HCT116 (cell line): ENCODE results near the gene AMACR. TPM values are rescaled to one million over a fixed set of nuclear protein-coding genes. Genes with fewer than 3 reads are reported as not detected.

Experiments used
- ATAC-seq: fragments of 200-7000 bp; cut with Tn5 transposase; 2 replicates; pipeline ENCODE4 v1.9.1; 2020; ENCODE audit warnings: mild to moderate bottlenecking, moderate library complexity
- BruUV-seq: library from RNA; stranded (reverse); fragments of 400-500 nt; replicated peaks from 2 replicates; lab custom pipeline; 2021; lab: Mats Ljungman, UMichigan
- CTCF ChIA-PET: fragments of 300-600 bp; sonication (Branson Sonifier 250); formaldehyde crosslinking; loops from one replicate; lab custom pipeline; 2021; ENCODE audit warnings: antibody characterized with exemption; lab: Charles Lee
- POLR2A ChIA-PET: fragments of 300-600, 350-600 bp; sonication (Branson Sonifier 250); formaldehyde crosslinking; loops from one replicate; lab custom pipeline; 2021; ENCODE audit warnings: antibody characterized with exemption; lab: Charles Lee
- RAD21 ChIA-PET, 2 experiments: fragments of 300-600 bp; sonication (Branson Sonifier 250); formaldehyde crosslinking; loops; one replicate each; lab custom pipeline; 2023; ENCODE audit warnings: low total read pairs in 2 of 2; ENCODE audit not compliant: uncharacterized antibody in 2 of 2, unreplicated experiment in 2 of 2, low non-redundant PET in 1 of 2; lab: Charles Lee
- DNase-seq: peaks from one replicate; pipeline ENCODE4 v3.0.0-alpha.2; 2010; ENCODE audit warnings: low read depth, low spot score
- H2AFZ ChIP-seq: fragments of 200-600 bp; shearing (Covaris generic), sonication (generic); 2 replicates; pipeline ENCODE4 v1.6.1; 2017; ENCODE audit warnings: low read depth, mixed run types, mixed read lengths, antibody characterized with exemption, low read length; ENCODE audit not compliant: poor library complexity, severe bottlenecking
- H3K27ac ChIP-seq: 2 replicates; pipeline ENCODE4 v1.5.1; 2012; ENCODE audit warnings: low read depth, low read length
- H3K27me3 ChIP-seq: fragments of 200-600 bp; sonication (generic); 2 replicates; pipeline ENCODE4 v1.6.1; 2016; ENCODE audit warnings: mixed run types, low read length, mixed read lengths; ENCODE audit not compliant: insufficient read depth
- H3K36me3 ChIP-seq, 2 experiments: fragments of 200-500 bp in 1 of 2; fragments of 200-600 bp in 1 of 2; sonication (Bioruptor generic) in 1 of 2; sonication (generic) in 1 of 2; 2 replicates each; pipeline versions ENCODE4 v1.5.1 to v1.6.1; 2014 to 2016; ENCODE audit warnings: low read length in 2 of 2, inconsistent platforms in 1 of 2, mixed read lengths in 1 of 2, mixed run types in 1 of 2; ENCODE audit not compliant: insufficient read depth in 2 of 2, control insufficient read depth in 1 of 2
- H3K4me1 ChIP-seq, 2 experiments: fragments of 200-600 bp in 1 of 2; sonication (generic) in 1 of 2; 2 replicates each; pipeline versions ENCODE4 v1.5.1 to v1.6.1; 2012 to 2017; ENCODE audit warnings: low read length in 2 of 2, inconsistent platforms in 1 of 2, mild to moderate bottlenecking in 1 of 2, mixed read lengths in 1 of 2, mixed run types in 1 of 2, moderate library complexity in 1 of 2; ENCODE audit not compliant: insufficient read depth in 2 of 2, control insufficient read depth in 1 of 2
- H3K4me2 ChIP-seq: fragments of 200-600 bp; sonication (generic); 2 replicates; pipeline ENCODE4 v1.6.1; 2017; ENCODE audit warnings: mixed run types, low read length, mixed read lengths
- H3K4me3 ChIP-seq, 2 experiments: fragments of 200-600 bp in 1 of 2; sonication (generic) in 1 of 2; replicated peaks in 1 of 2; 2 replicates each; pipeline ENCODE4 v1.5.1; 2011 to 2016; ENCODE audit warnings: low read length in 2 of 2, control low read depth in 1 of 2, low read depth in 1 of 2, mild to moderate bottlenecking in 1 of 2, mixed read lengths in 1 of 2, mixed run types in 1 of 2
- H3K79me2 ChIP-seq: fragments of 200-600 bp; sonication (generic); 2 replicates; pipeline ENCODE4 v1.6.1; 2017; ENCODE audit warnings: mild to moderate bottlenecking, mixed run types, low read length, moderate library complexity, mixed read lengths; ENCODE audit not compliant: insufficient read depth
- H3K9ac ChIP-seq: fragments of 200-600 bp; sonication (generic); 2 replicates; pipeline ENCODE4 v1.6.1; 2016; ENCODE audit warnings: low read length, mixed read lengths
- H3K9me2 ChIP-seq: fragments of 200-600 bp; sonication (generic), shearing (Covaris generic); 2 replicates; pipeline ENCODE4 v1.6.1; 2017; ENCODE audit warnings: mixed run types, mild to moderate bottlenecking, moderate library complexity; ENCODE audit not compliant: insufficient read depth
- H3K9me3 ChIP-seq, 2 experiments: fragments of 200-500 bp in 1 of 2; fragments of 200-600 bp in 1 of 2; sonication (Bioruptor generic) in 1 of 2; sonication (generic) in 1 of 2; 2 replicates each; pipeline ENCODE4 v1.6.1; 2014 to 2017; ENCODE audit warnings: low read length in 2 of 2, mixed read lengths in 2 of 2, inconsistent platforms in 1 of 2, low read depth in 1 of 2, mild to moderate bottlenecking in 1 of 2, mixed run types in 1 of 2, moderate library complexity in 1 of 2; ENCODE audit not compliant: control insufficient read depth in 1 of 2, insufficient read depth in 1 of 2
- H4K20me1 ChIP-seq: fragments of 200-600 bp; sonication (generic), shearing (Covaris generic); 2 replicates; pipeline ENCODE4 v1.6.1; 2017; ENCODE audit warnings: mixed run types, mild to moderate bottlenecking, moderate library complexity; ENCODE audit not compliant: insufficient read depth
- ATF3 ChIP-seq: IDR thresholded peaks from 2 replicates; pipeline ENCODE4 v1.6.1; 2012
- CBX3 ChIP-seq: IDR thresholded peaks from 2 replicates; pipeline ENCODE4 v1.6.1; 2012; ENCODE audit warnings: low read depth
- CEBPB ChIP-seq: IDR thresholded peaks from 2 replicates; pipeline ENCODE4 v1.6.1; 2012; ENCODE audit warnings: low read depth
- EGR1 ChIP-seq: IDR thresholded peaks from 2 replicates; pipeline ENCODE4 v1.6.1; 2012; ENCODE audit warnings: low read depth
- EZH2 ChIP-seq: fragments of 200-600 bp; sonication (generic); IDR thresholded peaks from 2 replicates; pipeline ENCODE4 v1.6.1; 2017; ENCODE audit warnings: antibody characterized with exemption, mixed run types
- EZH2phosphoT487 ChIP-seq: fragments of 200-600 bp; IDR thresholded peaks from 2 replicates; pipeline ENCODE4 v1.6.1; 2018; ENCODE audit warnings: antibody characterized with exemption, borderline replicate concordance
- JUND ChIP-seq: IDR thresholded peaks from 2 replicates; pipeline ENCODE4 v1.6.1; 2012
- MAX ChIP-seq: IDR thresholded peaks from 2 replicates; pipeline ENCODE4 v1.6.1; 2012
- POLR2AphosphoS5 ChIP-seq: IDR thresholded peaks from 2 replicates; pipeline ENCODE4 v1.6.1; 2011; ENCODE audit warnings: mild to moderate bottlenecking, low read depth, low read length, moderate library complexity
- RAD21 ChIP-seq: IDR thresholded peaks from 2 replicates; pipeline ENCODE4 v1.6.1; 2012; ENCODE audit warnings: low read depth, mild to moderate bottlenecking
- REST ChIP-seq: IDR thresholded peaks from 2 replicates; pipeline ENCODE4 v1.6.1; 2012; ENCODE audit warnings: low read depth
- SIN3A ChIP-seq: IDR thresholded peaks from 2 replicates; pipeline ENCODE4 v1.6.1; 2012; ENCODE audit warnings: low read depth
- SP1 ChIP-seq: IDR thresholded peaks from 2 replicates; pipeline ENCODE4 v1.6.1; 2012; ENCODE audit warnings: low read depth
- YY1 ChIP-seq: IDR thresholded peaks from 2 replicates; pipeline ENCODE4 v1.6.1; 2011; ENCODE audit warnings: low read length, low read depth, moderate library complexity, mild to moderate bottlenecking; ENCODE audit not compliant: insufficient replicate concordance; ENCODE audit errors: extremely low read depth
- ZBTB33 ChIP-seq: IDR thresholded peaks from 2 replicates; pipeline ENCODE4 v1.6.1; 2011; ENCODE audit warnings: mild to moderate bottlenecking, low read length, moderate library complexity; ENCODE audit not compliant: insufficient replicate concordance; ENCODE audit errors: extremely low read depth
- ZFX ChIP-seq: fragments of 450-650 bp; IDR thresholded peaks from 2 replicates; pipeline ENCODE4 v1.6.1; 2017
- ZNF274 ChIP-seq: fragments of 200-500 bp; sonication (Bioruptor generic); IDR thresholded peaks from 2 replicates; pipeline ENCODE4 v1.6.1; 2014; ENCODE audit warnings: mild to moderate bottlenecking, low read depth, low read length, inconsistent platforms
- intact Hi-C: fragments of 100-400 bp; cut with micrococcal nuclease; formaldehyde crosslinking; loops from 2 replicates; pipeline ENCODE4 v1.10.0; 2022
- total RNA-seq: library from RNA; stranded (reverse); gene quantifications from one replicate; pipeline ENCODE4 v1.2.1, GENCODE V29; 2021; ENCODE audit not compliant: unreplicated experiment

Gene AMACR
- total RNA-seq, 1 experiment from 2014 or later: 4.3 TPM

GRCh38 chr5:34035756-34036155 lies 27.9 kb upstream of the AMACR start:
- Histone ChIP-seq H4K20me1 (no peaks in the 10 kb centered on the region; the same call in 1 of the 2 replicates), H3K79me2 (no peaks in the 10 kb centered on the region), H3K4me1 (no peaks in the 10 kb centered on the region), H3K4me3 (no peak overlapping the region), H3K9me2 (no peaks in the 10 kb centered on the region), H3K27me3 (no peaks in the 10 kb centered on the region), H3K27ac (no peak overlapping the region), H3K4me2 (no peak overlapping the region), H3K36me3 (no peaks in the 10 kb centered on the region), H3K9me3 (no peaks in the 10 kb centered on the region), H2AFZ (no peak overlapping the region), H3K9ac (no peak overlapping the region)
- DNase-seq (no peak), ATAC-seq (no peak)
- TF ChIP-seq ZBTB33: no peak
- no peak for TF ChIP-seq RAD21
- TF ChIP-seq YY1: no peak
- TF ChIP-seq ATF3: no peak
- TF ChIP-seq ZFX: no peak
- TF ChIP-seq SIN3A: no peak
- no peak for TF ChIP-seq ZNF274
- no peak for TF ChIP-seq EZH2
- no peak for TF ChIP-seq REST
- no peak for TF ChIP-seq EGR1
- TF ChIP-seq CEBPB: no peak
- TF ChIP-seq JUND: no peak
- TF ChIP-seq MAX: no peak
- no peak for TF ChIP-seq CBX3
- TF ChIP-seq EZH2phosphoT487: no peak
- TF ChIP-seq POLR2AphosphoS5: no peak
- TF ChIP-seq SP1: no peak
- intact Hi-C loops: no loop called here
- ChIA-PET RAD21 (no interaction called here), CTCF (no interaction called here), POLR2A (no interaction called here)
- no TSS peak for BruUV-seq
